ENCODE results near the gene ATF6.

Gene ATF6

GRCh38 chr1:162008799-162009198 lies 242.7 kb downstream of the ATF6 start:
- no peak for DNase-seq

- no peak for DNase-seq
These were observed 243.5 kb downstream of the ATF6 start for GRCh38 chr1:162009501-162010174.

- DNase-seq, result no peak
These were observed 244.0 kb downstream of the ATF6 start for GRCh38 chr1:162010175-162010506.

- peak; percentile 86 for DNase-seq
These were observed 245.4 kb downstream of the ATF6 start for GRCh38 chr1:162011337-162012012.

GRCh38 chr1:162013289-162013688 lies 247.2 kb downstream of the ATF6 start:
- DNase-seq, result no peak

Data from right hindlimb (tissue), 1 donor.